HFF-Myc (cell line): Measurements from ENCODE around the gene SH3RF1.

ENCODE experiments used
- DNase-seq: peaks from one replicate; pipeline ENCODE4 v3.0.0-alpha.2; 2011; ENCODE audit warnings: low read depth; ENCODE audit errors: extremely low read depth
- H3K4me3 ChIP-seq: replicated peaks from 2 replicates; pipeline ENCODE4 v1.5.1; 2011; ENCODE audit warnings: low read depth, mild to moderate bottlenecking, control low read depth, low read length
- TF ChIP-seq, protein P1 (sequence below): IDR thresholded peaks from 2 replicates; pipeline ENCODE4 v1.5.1; 2012; ENCODE audit warnings: mild to moderate bottlenecking, low read depth, low read length, control low read depth; ENCODE audit errors: missing control alignments

The SH3RF1 gene

DNA sequence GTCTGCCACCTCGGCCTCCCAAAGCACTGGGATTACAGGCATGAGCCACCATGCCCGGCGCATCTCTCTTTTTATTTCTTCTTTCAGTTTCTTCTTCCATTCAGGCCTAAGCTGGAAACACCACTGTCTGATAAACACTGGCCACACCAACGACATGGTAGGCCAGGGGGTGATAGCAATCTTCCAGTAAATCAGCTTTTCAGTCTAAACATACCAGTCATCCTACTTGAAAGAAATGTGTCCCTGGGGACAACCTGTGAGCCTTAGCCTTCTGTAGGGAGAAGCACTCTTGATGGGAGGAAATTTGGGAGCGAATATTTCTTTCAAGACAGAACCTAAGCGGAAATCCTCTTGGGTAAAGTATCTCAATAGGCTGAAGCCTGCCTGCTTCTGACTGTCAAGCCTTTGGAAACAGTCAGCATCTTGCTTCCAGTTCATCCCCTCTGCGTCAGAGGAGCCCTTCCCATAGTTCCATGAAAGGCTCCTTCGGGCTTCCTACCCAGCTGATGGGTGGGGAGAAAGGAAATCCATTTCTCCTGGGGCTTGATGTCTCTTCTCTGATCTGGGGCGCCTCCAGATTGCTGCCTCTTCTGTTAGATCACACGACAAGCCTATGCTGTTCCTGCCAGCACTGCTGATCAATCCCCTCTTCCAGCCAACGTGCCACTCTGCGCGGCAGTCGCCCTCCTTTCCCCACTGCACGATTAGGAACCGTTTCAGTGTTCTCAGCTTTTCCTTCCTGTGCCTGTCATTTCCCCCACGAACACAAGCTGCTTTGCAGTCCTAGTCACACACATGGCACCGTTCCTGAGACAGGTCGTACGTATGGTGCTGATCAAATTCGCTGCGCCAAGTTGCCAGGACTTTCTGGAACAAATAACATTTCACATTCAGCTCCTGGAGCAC is 211.2 kb downstream of the SH3RF1 start:
- DNase-seq, result no peak
- H3K4me3 ChIP-seq, result no peak overlapping the region

DNA sequence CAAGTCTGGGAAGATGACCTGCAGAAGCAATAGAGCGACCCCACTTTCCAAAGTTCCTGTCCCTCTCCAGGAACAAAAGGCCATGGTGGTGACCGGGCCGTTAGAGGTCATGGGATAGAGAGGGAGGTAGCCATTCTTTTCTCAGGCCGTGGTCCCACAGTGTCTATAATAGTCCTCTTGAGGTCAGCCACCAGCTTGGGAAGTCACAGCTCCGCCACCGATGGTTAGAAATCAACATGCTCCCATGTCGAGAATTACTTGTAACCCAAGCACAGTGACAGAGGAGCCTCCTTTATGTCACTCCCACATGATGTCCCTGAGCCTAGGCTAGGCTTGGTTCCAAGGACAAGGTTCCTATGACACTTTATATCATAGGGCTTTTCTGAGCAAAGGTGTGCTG is 212.4 kb downstream of the SH3RF1 start:
- TF ChIP-seq, protein P1, sequence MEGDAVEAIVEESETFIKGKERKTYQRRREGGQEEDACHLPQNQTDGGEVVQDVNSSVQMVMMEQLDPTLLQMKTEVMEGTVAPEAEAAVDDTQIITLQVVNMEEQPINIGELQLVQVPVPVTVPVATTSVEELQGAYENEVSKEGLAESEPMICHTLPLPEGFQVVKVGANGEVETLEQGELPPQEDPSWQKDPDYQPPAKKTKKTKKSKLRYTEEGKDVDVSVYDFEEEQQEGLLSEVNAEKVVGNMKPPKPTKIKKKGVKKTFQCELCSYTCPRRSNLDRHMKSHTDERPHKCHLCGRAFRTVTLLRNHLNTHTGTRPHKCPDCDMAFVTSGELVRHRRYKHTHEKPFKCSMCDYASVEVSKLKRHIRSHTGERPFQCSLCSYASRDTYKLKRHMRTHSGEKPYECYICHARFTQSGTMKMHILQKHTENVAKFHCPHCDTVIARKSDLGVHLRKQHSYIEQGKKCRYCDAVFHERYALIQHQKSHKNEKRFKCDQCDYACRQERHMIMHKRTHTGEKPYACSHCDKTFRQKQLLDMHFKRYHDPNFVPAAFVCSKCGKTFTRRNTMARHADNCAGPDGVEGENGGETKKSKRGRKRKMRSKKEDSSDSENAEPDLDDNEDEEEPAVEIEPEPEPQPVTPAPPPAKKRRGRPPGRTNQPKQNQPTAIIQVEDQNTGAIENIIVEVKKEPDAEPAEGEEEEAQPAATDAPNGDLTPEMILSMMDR, result no peak
- H3K4me3 ChIP-seq, result no peak overlapping the region
- no peak for DNase-seq

More for the DNA sequence above, 211.2 kb downstream of the SH3RF1 start:
- TF ChIP-seq, protein P1, result no peak

- DNase-seq, result no peak
- TF ChIP-seq, protein P1, result no peak
- no peak overlapping the region for H3K4me3 ChIP-seq
Observed at GRCh38 chr4:169054879-169055278, 215.9 kb downstream of the SH3RF1 start.

DNA sequence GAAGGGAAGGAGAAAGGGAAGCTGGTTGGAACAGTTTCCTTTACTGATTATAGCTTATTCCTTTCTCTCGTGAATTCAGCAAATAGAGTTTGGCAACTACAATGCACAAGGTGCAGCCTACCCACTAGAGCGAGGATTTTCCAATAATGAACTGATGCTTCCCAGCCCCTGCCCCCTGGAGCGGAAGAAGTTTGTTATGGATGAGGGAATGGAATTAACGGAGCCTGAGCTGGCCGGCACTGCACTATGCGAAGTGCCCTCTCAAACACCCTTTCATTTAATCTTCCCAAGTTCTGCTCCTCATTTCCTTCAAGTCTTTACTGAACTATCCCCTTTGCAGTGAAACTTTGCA is 218.2 kb downstream of the SH3RF1 start:
- DNase-seq, result no peak
- H3K4me3 ChIP-seq, result no peak overlapping the region
- TF ChIP-seq, protein P1, result no peak

GRCh38 chr4:169051761-169052593 is 218.8 kb downstream of the SH3RF1 start:
- no peak overlapping the region for H3K4me3 ChIP-seq
- DNase-seq, result no peak
- TF ChIP-seq, protein P1, result no peak

- DNase-seq, result no peak
- H3K4me3 ChIP-seq, result no peak overlapping the region
- TF ChIP-seq, protein P1, result no peak
Observed at GRCh38 chr4:169050881-169051760, 219.6 kb downstream of the SH3RF1 start.
